MCF 10A (cell line): ENCODE data around the gene PARD3B. TPM values are rescaled to one million over a fixed set of nuclear protein-coding genes. Genes with fewer than 3 reads are reported as not detected.

ENCODE experiments used
- BruUV-seq: library from RNA; stranded (reverse); fragments of 400-500 nt; replicated peaks from 2 replicates; lab custom pipeline; 2021; lab: Mats Ljungman, UMichigan
- CTCF ChIA-PET: fragments of 300-600 bp; sonication (Branson Sonifier 250); formaldehyde crosslinking; extraction: SDS; loops from one replicate; lab custom pipeline; 2021; ENCODE audit warnings: antibody characterized with exemption, inconsistent platforms; lab: Yijun Ruan, JAX
- POLR2A ChIA-PET: fragments of 300-600, 350-650 bp; sonication (Branson Sonifier 250); formaldehyde crosslinking; extraction: SDS; loops from one replicate; lab custom pipeline; 2020; ENCODE audit warnings: antibody characterized with exemption, inconsistent platforms; lab: Yijun Ruan, JAX
- DNase-seq: peaks from one replicate; pipeline ENCODE4 v3.0.0-alpha.2; 2018; ENCODE audit not compliant: unreplicated experiment
- H3K27ac Mint-ChIP-seq: one replicate; pipeline ENCODE4 v1.8.0; 2022; ENCODE audit warnings: mild to moderate bottlenecking, low read depth, mixed read lengths; ENCODE audit not compliant: unreplicated experiment
- H3K27me3 Mint-ChIP-seq: one replicate; pipeline ENCODE4 v1.8.0; 2022; ENCODE audit warnings: mixed read lengths; ENCODE audit not compliant: insufficient read depth, unreplicated experiment
- H3K36me3 Mint-ChIP-seq: one replicate; pipeline ENCODE4 v1.8.0; 2022; ENCODE audit warnings: mild to moderate bottlenecking, moderate library complexity, mixed read lengths; ENCODE audit not compliant: insufficient read depth, unreplicated experiment
- H3K4me1 Mint-ChIP-seq: one replicate; pipeline ENCODE4 v1.8.0; 2022; ENCODE audit warnings: mixed read lengths; ENCODE audit not compliant: insufficient read depth, unreplicated experiment
- H3K4me3 Mint-ChIP-seq: one replicate; pipeline ENCODE4 v1.8.0; 2022; ENCODE audit warnings: mild to moderate bottlenecking, moderate library complexity, mixed read lengths; ENCODE audit not compliant: unreplicated experiment
- H3K9me3 Mint-ChIP-seq: one replicate; pipeline ENCODE4 v1.8.0; 2022; ENCODE audit warnings: mixed read lengths; ENCODE audit not compliant: unreplicated experiment
- intact Hi-C: fragments of 100-400 bp; cut with micrococcal nuclease; formaldehyde crosslinking; loops from 2 replicates; pipeline ENCODE4 v1.14.1; 2022
- total RNA-seq: library from RNA; stranded (reverse); gene quantifications from 2 replicates; pipeline ENCODE4 v1.2.3, GENCODE V29; 2022
- TF ChIP-seq, protein P1 (sequence below): fragments of 200-600 bp; IDR thresholded peaks from one replicate; pipeline ENCODE4 v1.8.0; 2022; ENCODE audit warnings: antibody characterized with exemption, mild to moderate bottlenecking; ENCODE audit not compliant: unreplicated experiment

Gene PARD3B
- total RNA-seq, 1 experiment from 2014 or later, result 11.6 TPM

DNA sequence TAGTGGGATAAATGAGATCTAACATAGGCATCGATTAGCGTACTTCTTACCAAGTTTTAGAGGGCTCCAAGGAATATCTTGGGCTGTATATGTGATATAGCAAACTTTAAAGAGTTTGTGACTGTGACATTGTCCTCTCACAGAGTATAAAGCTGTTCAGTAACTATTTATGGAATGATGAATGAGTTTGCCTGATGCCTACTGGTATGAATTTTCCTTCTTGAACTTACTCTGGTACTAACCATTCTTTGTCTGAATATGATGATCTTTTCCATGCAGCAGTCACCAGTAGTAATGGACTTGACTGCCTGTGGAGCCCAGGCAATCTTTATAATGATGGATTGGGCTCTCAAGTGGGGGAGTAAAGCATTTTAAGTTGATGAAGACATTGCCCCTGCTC is 120.5 kb downstream of the PARD3B start:
- CTCF ChIA-PET, result interaction anchor here (1.1 kb wide), 1 partner anchor 26 kb away, joined by 3 read pairs; no protein-coding TSS in a partner anchor
- intact Hi-C loops, result no loop called here

DNA sequence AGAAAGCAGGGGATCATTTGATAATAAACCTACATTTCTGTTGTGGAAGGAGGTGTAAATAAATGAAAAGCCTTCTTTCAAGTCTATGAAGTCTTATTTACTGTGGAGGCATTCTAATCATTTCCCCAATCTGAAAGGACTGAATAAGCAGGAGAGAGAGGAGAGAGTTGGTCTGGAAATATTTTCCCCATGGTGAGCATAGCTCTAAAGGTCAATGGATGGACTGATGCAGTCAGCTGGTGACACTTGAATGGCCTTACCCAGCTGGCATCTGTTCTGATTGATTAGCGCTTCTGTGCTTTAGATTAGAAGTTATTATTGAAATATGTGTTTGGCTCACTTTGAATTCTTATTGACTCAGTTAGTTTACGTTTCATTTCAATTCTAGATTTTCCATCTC is 122.7 kb downstream of the PARD3B start:
- no peak overlapping the region for H3K27ac Mint-ChIP-seq
- intact Hi-C loops, result no loop called here
- no peak overlapping the region for H3K4me3 Mint-ChIP-seq
- BruUV-seq, result no TSS peak
- no peaks in the 10 kb centered on the region for H3K9me3 Mint-ChIP-seq
- ChIA-PET CTCF (interaction anchor here (1.0 kb wide), 1 partner anchor 11 kb away, joined by 4 read pairs; no protein-coding TSS in a partner anchor), POLR2A (interaction anchor here (0.7 kb wide), 1 partner anchor 19 kb away, joined by 3 read pairs; no protein-coding TSS in a partner anchor)
- DNase-seq, result no peak
- peaks cover 10% of the 10 kb centered on the region for H3K4me1 Mint-ChIP-seq
- H3K36me3 Mint-ChIP-seq, result no peaks in the 10 kb centered on the region
- TF ChIP-seq, protein P1, sequence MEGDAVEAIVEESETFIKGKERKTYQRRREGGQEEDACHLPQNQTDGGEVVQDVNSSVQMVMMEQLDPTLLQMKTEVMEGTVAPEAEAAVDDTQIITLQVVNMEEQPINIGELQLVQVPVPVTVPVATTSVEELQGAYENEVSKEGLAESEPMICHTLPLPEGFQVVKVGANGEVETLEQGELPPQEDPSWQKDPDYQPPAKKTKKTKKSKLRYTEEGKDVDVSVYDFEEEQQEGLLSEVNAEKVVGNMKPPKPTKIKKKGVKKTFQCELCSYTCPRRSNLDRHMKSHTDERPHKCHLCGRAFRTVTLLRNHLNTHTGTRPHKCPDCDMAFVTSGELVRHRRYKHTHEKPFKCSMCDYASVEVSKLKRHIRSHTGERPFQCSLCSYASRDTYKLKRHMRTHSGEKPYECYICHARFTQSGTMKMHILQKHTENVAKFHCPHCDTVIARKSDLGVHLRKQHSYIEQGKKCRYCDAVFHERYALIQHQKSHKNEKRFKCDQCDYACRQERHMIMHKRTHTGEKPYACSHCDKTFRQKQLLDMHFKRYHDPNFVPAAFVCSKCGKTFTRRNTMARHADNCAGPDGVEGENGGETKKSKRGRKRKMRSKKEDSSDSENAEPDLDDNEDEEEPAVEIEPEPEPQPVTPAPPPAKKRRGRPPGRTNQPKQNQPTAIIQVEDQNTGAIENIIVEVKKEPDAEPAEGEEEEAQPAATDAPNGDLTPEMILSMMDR, result no peak
- no peaks in the 10 kb centered on the region for H3K27me3 Mint-ChIP-seq

More for the DNA sequence above, 120.5 kb downstream of the PARD3B start:
- BruUV-seq, result TSS peak; percentile 55
- H3K27ac Mint-ChIP-seq, result no peak overlapping the region
- TF ChIP-seq, protein P1, result no peak
- POLR2A ChIA-PET, result interaction anchor here (0.7 to 2.0 kb wide), 3 partner anchors 14 to 186 kb away, joined by 3 to 6 read pairs (median 3); no protein-coding TSS in a partner anchor
- H3K27me3 Mint-ChIP-seq, result no peaks in the 10 kb centered on the region
- no peak for DNase-seq
- H3K9me3 Mint-ChIP-seq, result no peaks in the 10 kb centered on the region
- peak overlapping the region; percentile 9 for H3K4me3 Mint-ChIP-seq
- H3K36me3 Mint-ChIP-seq, result no peaks in the 10 kb centered on the region
- peaks cover 10% of the 10 kb centered on the region for H3K4me1 Mint-ChIP-seq

DNA sequence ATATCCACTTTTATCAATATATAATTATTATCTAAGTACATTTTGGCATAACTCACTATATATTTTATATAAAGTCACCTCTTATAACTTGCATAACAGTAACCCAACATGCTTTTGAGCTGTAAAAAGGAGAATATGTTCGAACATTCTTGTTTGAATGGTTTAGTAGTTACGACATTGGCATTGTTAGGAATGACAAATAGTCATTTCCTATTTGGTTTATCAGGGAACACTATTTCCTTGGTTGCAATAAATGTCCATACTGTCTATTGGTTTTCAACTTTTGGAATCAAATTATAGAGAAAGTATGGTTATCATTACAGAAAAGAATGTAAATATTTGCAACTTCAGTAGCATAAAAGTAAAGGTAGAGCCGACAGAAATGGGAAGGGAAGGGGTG is 124.1 kb downstream of the PARD3B start:
- BruUV-seq, result no TSS peak
- H3K4me3 Mint-ChIP-seq, result no peak overlapping the region
- peaks cover 17% of the 10 kb centered on the region for H3K4me1 Mint-ChIP-seq
- ChIA-PET CTCF (no interaction called here), POLR2A (interaction anchor here (1.4 kb wide), 1 partner anchor 14 kb away, joined by 3 read pairs; no protein-coding TSS in a partner anchor)
- TF ChIP-seq, protein P1, result no peak
- H3K27ac Mint-ChIP-seq, result peak overlapping the region; percentile 49
- H3K9me3 Mint-ChIP-seq, result no peaks in the 10 kb centered on the region
- no peak for DNase-seq
- no peaks in the 10 kb centered on the region for H3K36me3 Mint-ChIP-seq
- intact Hi-C loops, result no loop called here
- H3K27me3 Mint-ChIP-seq, result no peaks in the 10 kb centered on the region

DNA sequence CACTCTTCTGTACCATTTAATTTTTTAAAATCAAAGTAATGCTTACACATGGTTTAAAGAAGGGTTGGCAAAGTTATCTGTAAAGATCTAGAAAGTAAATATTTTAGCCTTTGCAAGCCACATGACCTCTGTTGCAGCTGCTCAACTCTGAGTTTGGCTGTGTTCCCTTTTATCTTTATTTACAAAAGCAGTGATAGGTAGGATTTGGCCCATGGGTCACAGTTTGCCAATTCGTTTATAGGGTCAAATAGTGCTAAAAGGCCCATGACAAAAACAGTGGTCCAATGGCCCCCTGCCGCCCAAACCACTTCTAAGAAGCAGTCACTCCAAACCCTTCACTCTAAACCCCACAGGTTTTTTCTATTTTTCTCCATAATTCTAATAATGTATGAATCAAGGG is 124.8 kb downstream of the PARD3B start:
- Mint-ChIP-seq H3K36me3 (no peaks in the 10 kb centered on the region), H3K4me1 (peaks cover 11% of the 10 kb centered on the region), H3K27ac (no peak overlapping the region), H3K27me3 (no peaks in the 10 kb centered on the region), H3K4me3 (no peak overlapping the region), H3K9me3 (no peaks in the 10 kb centered on the region)
- CTCF ChIA-PET, result interaction anchor here (0.7 kb wide), 1 partner anchor 334 kb away, joined by 3 read pairs; no protein-coding TSS in a partner anchor
- TF ChIP-seq, protein P1, result no peak
- POLR2A ChIA-PET, result interaction anchor here (0.7 kb wide), 1 partner anchor 20 kb away, joined by 3 read pairs; no protein-coding TSS in a partner anchor
- BruUV-seq, result no TSS peak
- intact Hi-C loops, result no loop called here
- DNase-seq, result no peak
